Neural crest cell (in vitro differentiated cells): ENCODE results near the gene RGS7. TPM values are rescaled to one million over a fixed set of nuclear protein-coding genes. Genes with fewer than 3 reads are reported as not detected.

Source experiments
- DNase-seq: peaks from one replicate; pipeline ENCODE4 v3.0.0; 2021; ENCODE audit warnings: low read depth, mixed read lengths, low spot score
- H3K27ac Mint-ChIP-seq: one replicate; pipeline ENCODE4 v1.8.0; 2021; ENCODE audit warnings: mild to moderate bottlenecking, mixed read lengths; ENCODE audit not compliant: unreplicated experiment
- H3K27me3 Mint-ChIP-seq: 2 replicates; pipeline ENCODE4 v1.8.0; 2021; ENCODE audit warnings: low read depth, mild to moderate bottlenecking, mixed read lengths
- H3K36me3 Mint-ChIP-seq: 2 replicates; pipeline ENCODE4 v1.8.0; 2021; ENCODE audit warnings: low read depth, mild to moderate bottlenecking, mixed read lengths
- H3K4me1 Mint-ChIP-seq: 2 replicates; pipeline ENCODE4 v1.8.0; 2021; ENCODE audit warnings: mixed read lengths
- H3K4me3 Mint-ChIP-seq: one replicate; pipeline ENCODE4 v1.8.0; 2021; ENCODE audit warnings: mild to moderate bottlenecking, mixed read lengths
- H3K9me3 Mint-ChIP-seq: 2 replicates; pipeline ENCODE4 v1.8.0; 2021; ENCODE audit warnings: mixed read lengths
- total RNA-seq: library from RNA; stranded (reverse); gene quantifications from 2 replicates; pipeline ENCODE4 v1.2.1, GENCODE V29; 2021
- TF ChIP-seq, protein P1 (sequence below): fragments of 200-600 bp; sonication (generic); conservative IDR thresholded peaks from 2 replicates; pipeline ENCODE4 v1.5.0; 2021; ENCODE audit warnings: antibody characterized with exemption, mild to moderate bottlenecking

RGS7 gene
- total RNA-seq, 1 donor from 2014 or later = 0.65 TPM

DNA sequence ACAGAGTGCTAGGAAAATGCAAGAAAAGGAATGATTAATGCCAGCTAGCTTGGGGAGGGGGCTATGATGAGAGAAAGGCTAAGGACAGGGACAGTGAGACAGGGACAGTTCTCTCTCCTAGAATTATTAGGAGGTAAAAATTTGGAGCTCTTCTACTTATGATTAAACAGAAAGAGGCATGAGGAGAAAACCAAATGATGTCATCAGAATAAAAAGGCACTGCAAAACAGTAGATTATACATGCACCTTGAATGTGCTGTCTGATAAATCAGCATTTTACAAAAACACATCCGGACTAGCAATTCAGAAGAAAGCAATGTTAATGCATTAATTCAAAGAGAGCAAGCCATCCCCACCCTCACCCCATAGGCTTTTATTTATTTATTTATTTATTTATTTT lies 277.5 kb downstream of the RGS7 start:
- Mint-ChIP-seq H3K27me3 (no peaks in the 10 kb centered on the region), H3K27ac (no peak overlapping the region), H3K36me3 (no peaks in the 10 kb centered on the region)

DNA sequence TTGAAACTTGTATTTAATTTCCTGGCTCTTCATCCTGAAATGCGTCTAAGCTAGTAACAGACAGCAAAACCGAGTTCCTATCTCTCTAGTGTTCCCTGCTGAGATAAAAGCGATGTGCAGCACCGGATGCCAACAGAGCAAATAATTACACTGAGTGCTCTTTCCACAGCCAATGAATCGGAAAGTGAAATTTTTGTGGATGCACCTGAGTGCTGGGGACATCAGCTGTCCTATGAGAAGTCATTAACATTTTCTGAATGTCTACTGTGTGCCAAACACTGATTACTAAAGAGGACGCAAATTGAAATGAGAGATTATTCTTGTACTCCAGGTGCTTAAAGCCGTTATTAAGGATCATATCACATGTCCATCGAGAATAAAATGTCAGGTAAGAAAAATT lies 278.0 kb downstream of the RGS7 start:
- H3K4me1 Mint-ChIP-seq = peaks cover 4% of the 10 kb centered on the region
- H3K9me3 Mint-ChIP-seq = no peaks in the 10 kb centered on the region
- no peak overlapping the region for H3K4me3 Mint-ChIP-seq
- no peaks in the 10 kb centered on the region for H3K27me3 Mint-ChIP-seq
- DNase-seq = no peak
- H3K27ac Mint-ChIP-seq = no peak overlapping the region
- TF ChIP-seq, protein P1, sequence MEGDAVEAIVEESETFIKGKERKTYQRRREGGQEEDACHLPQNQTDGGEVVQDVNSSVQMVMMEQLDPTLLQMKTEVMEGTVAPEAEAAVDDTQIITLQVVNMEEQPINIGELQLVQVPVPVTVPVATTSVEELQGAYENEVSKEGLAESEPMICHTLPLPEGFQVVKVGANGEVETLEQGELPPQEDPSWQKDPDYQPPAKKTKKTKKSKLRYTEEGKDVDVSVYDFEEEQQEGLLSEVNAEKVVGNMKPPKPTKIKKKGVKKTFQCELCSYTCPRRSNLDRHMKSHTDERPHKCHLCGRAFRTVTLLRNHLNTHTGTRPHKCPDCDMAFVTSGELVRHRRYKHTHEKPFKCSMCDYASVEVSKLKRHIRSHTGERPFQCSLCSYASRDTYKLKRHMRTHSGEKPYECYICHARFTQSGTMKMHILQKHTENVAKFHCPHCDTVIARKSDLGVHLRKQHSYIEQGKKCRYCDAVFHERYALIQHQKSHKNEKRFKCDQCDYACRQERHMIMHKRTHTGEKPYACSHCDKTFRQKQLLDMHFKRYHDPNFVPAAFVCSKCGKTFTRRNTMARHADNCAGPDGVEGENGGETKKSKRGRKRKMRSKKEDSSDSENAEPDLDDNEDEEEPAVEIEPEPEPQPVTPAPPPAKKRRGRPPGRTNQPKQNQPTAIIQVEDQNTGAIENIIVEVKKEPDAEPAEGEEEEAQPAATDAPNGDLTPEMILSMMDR = no peak
- no peaks in the 10 kb centered on the region for H3K36me3 Mint-ChIP-seq

More for the DNA sequence above, 277.5 kb downstream of the RGS7 start:
- no peaks in the 10 kb centered on the region for H3K9me3 Mint-ChIP-seq
- peaks cover 4% of the 10 kb centered on the region for H3K4me1 Mint-ChIP-seq
- TF ChIP-seq, protein P1 = no peak
- no peak for DNase-seq
- no peak overlapping the region for H3K4me3 Mint-ChIP-seq

DNA sequence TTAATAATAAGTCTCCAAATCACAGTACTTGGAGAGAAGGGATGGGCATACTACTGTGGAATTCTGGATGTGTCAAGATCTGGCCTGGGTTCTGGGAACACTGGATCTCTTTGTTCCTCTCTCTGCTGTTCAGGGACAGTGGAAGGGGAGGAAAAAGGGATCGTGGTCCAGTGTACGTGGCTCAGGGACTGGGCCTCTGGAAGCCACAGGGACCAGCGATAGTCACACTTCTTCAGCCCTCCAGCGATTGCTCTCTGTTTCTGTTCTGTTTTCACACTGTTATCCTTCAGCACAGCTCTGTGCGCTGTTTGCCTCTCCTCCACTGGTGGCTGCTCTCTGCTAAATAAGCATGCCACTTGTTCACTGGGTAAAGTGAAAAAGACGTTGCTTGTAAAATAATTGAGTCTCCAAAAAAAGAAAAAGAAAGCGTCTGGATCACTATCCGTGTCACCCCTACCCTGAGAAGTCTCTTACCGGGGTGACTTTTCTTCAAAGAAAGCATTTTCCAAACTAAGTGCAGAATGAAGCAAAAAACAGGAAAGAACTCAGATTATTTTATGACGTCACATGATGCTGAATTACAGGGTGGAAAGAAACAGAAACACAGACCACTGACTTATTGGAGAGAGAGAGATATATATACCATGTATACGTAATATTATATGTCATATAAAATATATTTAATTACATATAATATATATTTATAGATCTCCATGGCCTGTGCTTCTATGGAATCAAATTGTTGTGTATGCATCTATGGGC lies 279.4 kb downstream of the RGS7 start:
- H3K36me3 Mint-ChIP-seq = no peaks in the 10 kb centered on the region
- H3K4me1 Mint-ChIP-seq = peaks cover 4% of the 10 kb centered on the region
- TF ChIP-seq, protein P1 = no peak
- no peaks in the 10 kb centered on the region for H3K27me3 Mint-ChIP-seq
- no peak overlapping the region for H3K27ac Mint-ChIP-seq
- no peaks in the 10 kb centered on the region for H3K9me3 Mint-ChIP-seq
- no peak overlapping the region for H3K4me3 Mint-ChIP-seq
- DNase-seq = no peak

DNA sequence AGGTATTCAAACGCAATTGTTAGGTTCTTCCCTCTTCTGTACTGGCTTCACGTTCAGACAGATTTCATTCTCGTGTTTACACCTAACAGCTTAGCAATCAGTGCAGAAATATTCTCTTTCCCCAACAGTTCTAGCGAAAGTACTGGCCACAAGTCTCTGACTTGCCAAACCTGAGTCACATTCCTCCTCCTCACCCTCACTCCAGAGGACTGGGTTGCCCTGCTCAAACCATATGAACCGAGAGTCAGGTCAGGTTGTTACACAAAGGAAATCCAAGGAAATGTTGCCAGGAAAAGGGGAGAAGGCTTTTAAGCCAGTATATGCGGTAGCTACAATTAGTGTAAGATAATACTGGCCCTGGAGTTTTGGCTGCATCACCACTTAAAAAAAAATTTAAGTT lies 282.5 kb downstream of the RGS7 start:
- Mint-ChIP-seq H3K4me3 (no peak overlapping the region), H3K27me3 (no peaks in the 10 kb centered on the region), H3K4me1 (peaks cover 4% of the 10 kb centered on the region), H3K36me3 (no peaks in the 10 kb centered on the region), H3K27ac (no peak overlapping the region), H3K9me3 (no peaks in the 10 kb centered on the region)
- DNase-seq = no peak
- TF ChIP-seq, protein P1 = no peak

DNA sequence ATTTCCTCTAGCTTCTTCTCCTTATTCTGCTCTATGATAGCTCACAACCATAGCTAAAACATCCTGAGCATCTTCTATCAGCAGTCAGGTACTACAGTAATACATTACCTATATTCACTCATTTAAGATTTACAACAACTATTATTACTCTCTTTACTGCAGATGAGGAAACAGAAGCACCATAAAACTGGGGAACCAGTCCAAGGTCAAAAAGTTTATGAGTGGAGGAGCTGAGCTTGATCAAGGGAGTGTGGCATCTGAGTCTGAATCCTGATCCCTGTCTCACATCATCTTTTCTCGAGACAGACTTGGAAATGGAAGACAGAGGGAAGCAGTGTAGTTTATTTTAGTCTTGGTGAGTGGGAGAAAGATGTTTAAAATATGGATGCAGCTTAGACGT lies 288.6 kb downstream of the RGS7 start:
- no peaks in the 10 kb centered on the region for H3K9me3 Mint-ChIP-seq
- H3K36me3 Mint-ChIP-seq = no peaks in the 10 kb centered on the region
- no peak overlapping the region for H3K4me3 Mint-ChIP-seq
- TF ChIP-seq, protein P1 = no peak
- H3K27me3 Mint-ChIP-seq = no peaks in the 10 kb centered on the region
- no peak for DNase-seq
- no peaks in the 10 kb centered on the region for H3K4me1 Mint-ChIP-seq
- no peak overlapping the region for H3K27ac Mint-ChIP-seq
